ENCODE data around the gene TSNAX.

The TSNAX gene

DNA sequence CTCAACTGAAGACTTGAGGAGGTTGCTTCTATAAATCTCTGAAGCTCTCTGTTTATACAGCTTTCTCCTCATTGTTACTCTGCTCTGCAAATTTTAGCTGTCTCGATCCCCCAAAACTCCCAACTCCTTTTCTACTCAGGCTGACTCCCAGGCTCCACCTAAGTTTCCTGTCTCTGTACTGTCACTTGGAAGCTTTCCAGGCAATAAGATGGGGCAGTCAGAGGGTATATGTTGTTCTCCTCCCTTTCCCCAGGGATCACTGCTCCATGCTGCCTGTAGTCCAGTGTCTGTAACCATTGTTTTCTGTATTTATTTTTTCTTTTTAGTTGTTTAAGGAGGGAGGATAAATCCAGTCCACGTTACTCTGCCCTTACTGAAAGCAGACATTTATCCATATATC, 13.4 kb downstream of the TSNAX start:
- no peak overlapping the region for H3K27ac ChIP-seq (ENCODE audit: low read length)
- no peaks in the 10 kb centered on the region for H3K4me1 ChIP-seq (ENCODE audit: control insufficient read depth, insufficient read depth, low read length)
- no peaks in the 10 kb centered on the region for H3K9me3 ChIP-seq (ENCODE audit: control insufficient read depth in 2 of 2, low read length in 2 of 2)
- no peaks in the 10 kb centered on the region for H3K27me3 ChIP-seq (ENCODE audit: control insufficient read depth in 1 of 2, insufficient read depth in 2 of 2, low read length in 2 of 2)
- no peak overlapping the region for H3K4me3 ChIP-seq (ENCODE audit: low read length in 2 of 2)
- peaks cover 14 to 15% of the 10 kb centered on the region in 2 donors for H3K36me3 ChIP-seq (ENCODE audit: control insufficient read depth in 2 of 2, insufficient read depth in 2 of 2, low read length in 2 of 2)
- no peak overlapping the region for H3K9ac ChIP-seq (ENCODE audit: low read length in 2 of 2)

DNA sequence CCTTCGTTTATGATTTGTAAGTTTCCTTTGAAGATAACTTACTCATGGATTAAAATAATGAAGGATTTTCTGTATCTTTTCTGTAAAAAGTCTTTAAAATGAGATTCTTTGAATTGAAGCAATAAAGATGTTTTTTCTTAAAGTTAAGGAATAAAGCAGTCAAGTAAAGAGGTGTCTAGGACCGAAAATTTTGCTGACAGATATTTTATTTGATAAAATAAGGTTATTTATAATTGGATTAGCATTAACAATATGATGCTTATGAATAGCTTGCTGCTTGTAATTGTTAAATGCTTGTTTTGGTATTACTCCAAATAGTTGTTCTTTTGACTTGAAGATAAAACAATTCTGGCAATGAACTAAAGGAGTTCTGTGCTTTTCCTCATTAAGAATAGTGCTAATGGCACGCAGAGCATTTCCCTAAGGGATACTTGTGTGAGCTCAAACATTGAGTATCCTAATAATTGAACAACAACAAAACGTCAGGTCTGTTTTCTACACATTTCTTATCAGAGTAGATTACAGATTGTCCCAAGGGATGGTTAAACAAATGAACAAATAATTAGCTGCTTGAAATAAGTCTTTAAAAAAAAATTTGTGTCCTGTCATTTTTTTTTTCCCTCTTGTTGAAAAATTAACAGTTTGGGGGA, 16.6 kb downstream of the TSNAX start:
- Histone ChIP-seq H3K9ac (ENCODE audit: low read length in 2 of 2) (no peak overlapping the region), H3K4me3 (ENCODE audit: low read length in 2 of 2) (no peak overlapping the region), H3K27me3 (ENCODE audit: control insufficient read depth in 1 of 2, insufficient read depth in 2 of 2, low read length in 2 of 2) (no peaks in the 10 kb centered on the region), H3K27ac (ENCODE audit: low read length) (no peak overlapping the region), H3K4me1 (ENCODE audit: control insufficient read depth, insufficient read depth, low read length) (no peaks in the 10 kb centered on the region), H3K36me3 (ENCODE audit: control insufficient read depth in 2 of 2, insufficient read depth in 2 of 2, low read length in 2 of 2) (peaks cover 9 to 15% of the 10 kb centered on the region in 2 donors), H3K9me3 (ENCODE audit: control insufficient read depth in 2 of 2, low read length in 2 of 2) (no peaks in the 10 kb centered on the region)

- no peak overlapping the region for H3K27ac ChIP-seq (ENCODE audit: low read length)
- H3K36me3 ChIP-seq (ENCODE audit: control insufficient read depth in 2 of 2, insufficient read depth in 2 of 2, low read length in 2 of 2) = peaks cover 9 to 13% of the 10 kb centered on the region in 2 donors
- no peak overlapping the region for H3K9ac ChIP-seq (ENCODE audit: low read length in 2 of 2)
- H3K9me3 ChIP-seq (ENCODE audit: control insufficient read depth in 2 of 2, low read length in 2 of 2) = no peaks in the 10 kb centered on the region
- no peaks in the 10 kb centered on the region for H3K27me3 ChIP-seq (ENCODE audit: control insufficient read depth in 1 of 2, insufficient read depth in 2 of 2, low read length in 2 of 2)
- no peak overlapping the region for H3K4me3 ChIP-seq (ENCODE audit: low read length in 2 of 2)
- no peaks in the 10 kb centered on the region for H3K4me1 ChIP-seq (ENCODE audit: control insufficient read depth, insufficient read depth, low read length)
Measured at GRCh38 chr1:231546693-231547092, 18.2 kb downstream of the TSNAX start.

- no peaks in the 10 kb centered on the region for H3K4me1 ChIP-seq (ENCODE audit: control insufficient read depth, insufficient read depth, low read length)
- no peak overlapping the region for H3K4me3 ChIP-seq (ENCODE audit: low read length in 2 of 2)
- no peak overlapping the region for H3K27ac ChIP-seq (ENCODE audit: low read length)
- H3K36me3 ChIP-seq (ENCODE audit: control insufficient read depth in 2 of 2, insufficient read depth in 2 of 2, low read length in 2 of 2) = peaks cover 0 to 3% of the 10 kb centered on the region in 2 donors
- no peaks in the 10 kb centered on the region for H3K9me3 ChIP-seq (ENCODE audit: control insufficient read depth in 2 of 2, low read length in 2 of 2)
- no peaks in the 10 kb centered on the region for H3K27me3 ChIP-seq (ENCODE audit: control insufficient read depth in 1 of 2, insufficient read depth in 2 of 2, low read length in 2 of 2)
- no peak overlapping the region for H3K9ac ChIP-seq (ENCODE audit: low read length in 2 of 2)
Measured at GRCh38 chr1:231549733-231550447, 21.4 kb downstream of the TSNAX start.

GRCh38 chr1:231550448-231550781, 21.9 kb downstream of the TSNAX start:
- Histone ChIP-seq H3K9me3 (ENCODE audit: control insufficient read depth in 2 of 2, low read length in 2 of 2) (no peaks in the 10 kb centered on the region), H3K27ac (ENCODE audit: low read length) (no peak overlapping the region), H3K4me1 (ENCODE audit: control insufficient read depth, insufficient read depth, low read length) (no peaks in the 10 kb centered on the region)

GRCh38 chr1:231553320-231553719, 24.9 kb downstream of the TSNAX start:
- no peaks in the 10 kb centered on the region for H3K27me3 ChIP-seq (ENCODE audit: control insufficient read depth in 1 of 2, insufficient read depth in 2 of 2, low read length in 2 of 2)

More at GRCh38 chr1:231550448-231550781, 21.9 kb downstream of the TSNAX start:
- Histone ChIP-seq H3K9ac (ENCODE audit: low read length in 2 of 2) (no peak overlapping the region), H3K4me3 (ENCODE audit: low read length in 2 of 2) (no peak overlapping the region), H3K27me3 (ENCODE audit: control insufficient read depth in 1 of 2, insufficient read depth in 2 of 2, low read length in 2 of 2) (no peaks in the 10 kb centered on the region), H3K36me3 (ENCODE audit: control insufficient read depth in 2 of 2, insufficient read depth in 2 of 2, low read length in 2 of 2) (peaks cover 0 to 3% of the 10 kb centered on the region in 2 donors)

DNA sequence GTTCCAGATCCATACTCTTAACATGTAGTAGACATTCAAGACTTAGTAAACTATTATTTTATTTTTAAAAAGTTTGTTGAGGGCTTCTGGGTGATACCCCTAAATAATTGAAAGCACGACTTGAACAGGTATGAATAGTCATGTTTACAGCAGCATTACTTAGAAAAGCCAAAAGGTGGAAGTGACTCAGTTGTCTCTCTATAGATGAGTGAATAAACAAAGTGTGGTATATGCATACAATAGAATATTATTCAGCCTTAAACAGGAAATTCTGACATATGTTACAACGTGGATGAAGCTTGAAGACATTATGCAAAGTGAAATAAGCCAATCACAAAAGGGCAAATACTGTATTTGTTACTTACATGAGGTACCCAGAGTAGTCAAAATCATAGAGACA, 26.5 kb downstream of the TSNAX start:
- H3K27ac ChIP-seq (ENCODE audit: low read length) = no peak overlapping the region
- H3K27me3 ChIP-seq (ENCODE audit: control insufficient read depth in 1 of 2, insufficient read depth in 2 of 2, low read length in 2 of 2) = no peaks in the 10 kb centered on the region
- H3K4me3 ChIP-seq (ENCODE audit: low read length in 2 of 2) = no peak overlapping the region
- no peaks in the 10 kb centered on the region for H3K9me3 ChIP-seq (ENCODE audit: control insufficient read depth in 2 of 2, low read length in 2 of 2)
- no peaks in the 10 kb centered on the region for H3K4me1 ChIP-seq (ENCODE audit: control insufficient read depth, insufficient read depth, low read length)
- no peak overlapping the region for H3K9ac ChIP-seq (ENCODE audit: low read length in 2 of 2)
- no peaks in the 10 kb centered on the region for H3K36me3 ChIP-seq (ENCODE audit: control insufficient read depth in 2 of 2, insufficient read depth in 2 of 2, low read length in 2 of 2)

More at GRCh38 chr1:231553320-231553719, 24.9 kb downstream of the TSNAX start:
- H3K27ac ChIP-seq (ENCODE audit: low read length) = no peak overlapping the region
- no peaks in the 10 kb centered on the region for H3K36me3 ChIP-seq (ENCODE audit: control insufficient read depth in 2 of 2, insufficient read depth in 2 of 2, low read length in 2 of 2)
- H3K9ac ChIP-seq (ENCODE audit: low read length in 2 of 2) = no peak overlapping the region
- H3K9me3 ChIP-seq (ENCODE audit: control insufficient read depth in 2 of 2, low read length in 2 of 2) = no peaks in the 10 kb centered on the region
- no peak overlapping the region for H3K4me3 ChIP-seq (ENCODE audit: low read length in 2 of 2)
- H3K4me1 ChIP-seq (ENCODE audit: control insufficient read depth, insufficient read depth, low read length) = no peaks in the 10 kb centered on the region

DNA sequence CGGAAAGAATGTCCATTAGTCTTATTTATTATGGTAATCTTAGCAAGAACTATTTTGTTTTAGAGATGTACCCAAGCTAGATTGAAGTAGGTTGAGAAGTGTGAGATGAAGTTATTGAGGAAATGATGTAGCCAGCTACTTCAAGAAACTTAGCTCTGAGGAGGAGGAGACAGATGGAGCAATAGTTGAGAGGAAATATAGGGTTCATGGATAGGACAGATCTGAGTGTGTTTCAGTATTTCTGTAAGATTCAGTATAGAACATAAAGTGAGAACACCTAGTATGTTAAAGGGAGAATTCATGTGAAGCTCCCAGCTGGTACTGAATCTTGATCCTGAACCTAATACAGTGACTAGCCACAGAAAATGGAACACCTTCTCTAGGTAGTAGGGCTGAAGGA, 28.9 kb downstream of the TSNAX start:
- Histone ChIP-seq H3K36me3 (ENCODE audit: control insufficient read depth in 2 of 2, insufficient read depth in 2 of 2, low read length in 2 of 2) (peaks cover 0 to 3% of the 10 kb centered on the region in 2 donors), H3K27me3 (ENCODE audit: control insufficient read depth in 1 of 2, insufficient read depth in 2 of 2, low read length in 2 of 2) (no peaks in the 10 kb centered on the region), H3K4me1 (ENCODE audit: control insufficient read depth, insufficient read depth, low read length) (no peaks in the 10 kb centered on the region), H3K9ac (ENCODE audit: low read length in 2 of 2) (no peak overlapping the region), H3K27ac (ENCODE audit: low read length) (no peak overlapping the region), H3K9me3 (ENCODE audit: control insufficient read depth in 2 of 2, low read length in 2 of 2) (no peaks in the 10 kb centered on the region), H3K4me3 (ENCODE audit: low read length in 2 of 2) (no peak overlapping the region)

DNA sequence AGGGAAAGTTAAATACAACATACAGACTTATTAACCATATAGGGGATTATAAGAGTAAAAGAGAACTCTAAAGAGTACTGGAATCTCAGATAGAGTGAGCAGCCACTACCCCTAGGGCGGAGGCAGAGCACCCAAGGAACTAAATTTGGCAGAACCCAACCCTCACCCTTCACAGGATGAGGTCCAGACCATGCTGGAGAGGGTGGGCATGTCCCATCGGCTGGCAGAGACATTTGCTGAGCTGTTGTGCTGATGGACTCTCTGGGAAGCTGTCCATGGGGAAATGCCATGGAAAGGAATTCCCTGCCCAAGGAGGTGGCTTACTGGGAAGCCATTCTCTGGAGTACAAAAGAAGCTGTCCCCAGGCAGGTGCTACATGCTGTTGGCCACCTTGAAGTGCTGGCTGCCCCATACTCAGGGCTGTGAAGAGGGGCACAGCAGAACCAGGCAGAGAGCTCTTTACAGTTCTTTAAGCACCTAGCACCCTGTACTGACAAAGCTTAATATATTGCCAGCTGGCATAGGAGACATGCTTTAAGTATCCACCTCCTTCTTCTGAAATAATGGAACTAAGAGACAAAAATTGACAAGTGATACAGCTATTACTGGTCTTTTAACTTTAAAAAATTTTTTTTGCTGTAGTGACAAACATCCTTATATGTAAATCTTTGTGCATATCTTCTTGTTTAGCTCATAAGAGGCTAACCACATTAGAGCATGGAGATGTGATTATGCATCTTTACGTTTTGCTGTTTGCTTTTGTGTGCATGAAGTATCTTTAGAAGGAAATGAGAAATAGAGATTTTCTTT, 29.6 kb downstream of the TSNAX start:
- Histone ChIP-seq H3K27ac (ENCODE audit: low read length) (no peak overlapping the region), H3K9me3 (ENCODE audit: control insufficient read depth in 2 of 2, low read length in 2 of 2) (no peaks in the 10 kb centered on the region), H3K9ac (ENCODE audit: low read length in 2 of 2) (no peak overlapping the region), H3K27me3 (ENCODE audit: control insufficient read depth in 1 of 2, insufficient read depth in 2 of 2, low read length in 2 of 2) (no peaks in the 10 kb centered on the region), H3K4me1 (ENCODE audit: control insufficient read depth, insufficient read depth, low read length) (no peaks in the 10 kb centered on the region), H3K4me3 (ENCODE audit: low read length in 2 of 2) (no peak overlapping the region), H3K36me3 (ENCODE audit: control insufficient read depth in 2 of 2, insufficient read depth in 2 of 2, low read length in 2 of 2) (peaks cover 0 to 3% of the 10 kb centered on the region in 2 donors)

DNA sequence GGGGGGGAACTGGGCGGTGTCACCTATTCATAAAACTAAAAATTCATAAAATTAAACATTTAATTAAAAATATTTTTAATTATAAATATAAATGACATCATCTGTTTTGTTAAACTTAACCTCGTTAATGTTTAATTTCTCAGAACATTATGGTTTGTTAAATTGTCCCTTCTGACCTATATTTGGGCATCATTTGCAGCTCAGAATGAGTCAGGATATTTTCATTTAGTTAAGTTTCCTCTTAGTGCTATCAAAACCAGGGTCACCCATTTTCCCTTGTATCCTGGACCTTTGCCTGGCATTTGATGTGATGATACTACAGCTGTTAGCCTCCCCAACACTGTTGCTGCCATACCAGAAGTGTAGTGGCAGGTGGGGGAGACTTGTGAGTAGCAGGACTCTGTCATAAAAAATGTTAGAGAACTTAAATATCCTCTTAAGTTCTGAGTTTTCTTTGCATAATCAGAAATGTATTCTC, 30.3 kb downstream of the TSNAX start:
- no peak overlapping the region for H3K9ac ChIP-seq (ENCODE audit: low read length in 2 of 2)
- no peak overlapping the region for H3K27ac ChIP-seq (ENCODE audit: low read length)
- no peaks in the 10 kb centered on the region for H3K4me1 ChIP-seq (ENCODE audit: control insufficient read depth, insufficient read depth, low read length)
- H3K4me3 ChIP-seq (ENCODE audit: low read length in 2 of 2) = no peak overlapping the region
- no peaks in the 10 kb centered on the region for H3K27me3 ChIP-seq (ENCODE audit: control insufficient read depth in 1 of 2, insufficient read depth in 2 of 2, low read length in 2 of 2)
- no peaks in the 10 kb centered on the region for H3K9me3 ChIP-seq (ENCODE audit: control insufficient read depth in 2 of 2, low read length in 2 of 2)
- peaks cover 0 to 3% of the 10 kb centered on the region in 2 donors for H3K36me3 ChIP-seq (ENCODE audit: control insufficient read depth in 2 of 2, insufficient read depth in 2 of 2, low read length in 2 of 2)
